NCI-H2081 (cell line): ENCODE data around the gene TM9SF4.

Experiments
- DNase-seq, 2 experiments: peaks; one replicate each; lab custom pipeline; 2025; lab: John Stamatoyannopoulos, UW

TM9SF4 gene

DNA sequence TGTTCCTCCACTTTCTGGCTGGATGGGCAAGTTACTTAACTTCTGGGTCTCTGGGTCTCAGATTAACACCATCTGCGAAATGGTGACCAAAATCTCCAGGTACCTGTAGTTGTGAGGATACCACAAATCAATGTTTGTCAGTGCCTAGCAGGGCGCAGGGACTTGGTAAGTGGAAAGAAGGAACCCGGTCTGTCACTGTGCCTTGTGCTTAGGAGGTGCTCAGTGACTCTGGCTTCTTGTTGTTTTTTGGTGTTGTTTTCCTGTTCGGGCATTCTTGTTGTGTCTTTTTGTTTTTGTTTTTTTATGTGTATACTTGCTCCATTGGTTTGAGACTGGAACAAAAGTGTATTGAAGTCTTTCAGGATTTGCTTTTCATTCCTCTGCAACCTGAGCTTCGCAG, 17.8 kb downstream of the TM9SF4 start:
- no peak for DNase-seq

DNA sequence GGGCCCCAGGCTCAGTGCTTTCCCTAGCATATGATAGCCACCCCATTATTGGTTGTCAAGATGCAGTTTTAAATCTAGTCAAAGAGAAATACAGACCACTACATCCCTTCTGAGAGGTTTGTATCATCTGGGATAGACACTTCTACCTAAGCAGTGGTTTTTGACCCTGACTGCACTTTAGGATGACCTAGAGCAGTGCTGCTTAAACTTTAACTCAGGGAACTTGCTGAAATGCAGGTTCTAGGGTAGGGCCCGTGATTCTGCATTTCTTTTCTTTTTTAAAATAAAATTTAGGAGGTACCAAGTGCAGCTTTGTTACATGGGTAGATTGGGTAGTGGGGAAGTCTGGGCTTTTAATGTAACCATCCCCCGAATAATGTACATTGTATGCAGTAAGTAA, 18.7 kb downstream of the TM9SF4 start:
- no peak for DNase-seq

- DNase-seq = no peak
Measured at GRCh38 chr20:32129863-32130262, 20.3 kb downstream of the TM9SF4 start.

- no peak for DNase-seq
Measured at GRCh38 chr20:32130352-32130751, 20.8 kb downstream of the TM9SF4 start.

GRCh38 chr20:32130965-32131364, 21.5 kb downstream of the TM9SF4 start:
- DNase-seq = no peak

- DNase-seq = no peak
Measured at GRCh38 chr20:32132911-32133549, 23.5 kb downstream of the TM9SF4 start.

DNA sequence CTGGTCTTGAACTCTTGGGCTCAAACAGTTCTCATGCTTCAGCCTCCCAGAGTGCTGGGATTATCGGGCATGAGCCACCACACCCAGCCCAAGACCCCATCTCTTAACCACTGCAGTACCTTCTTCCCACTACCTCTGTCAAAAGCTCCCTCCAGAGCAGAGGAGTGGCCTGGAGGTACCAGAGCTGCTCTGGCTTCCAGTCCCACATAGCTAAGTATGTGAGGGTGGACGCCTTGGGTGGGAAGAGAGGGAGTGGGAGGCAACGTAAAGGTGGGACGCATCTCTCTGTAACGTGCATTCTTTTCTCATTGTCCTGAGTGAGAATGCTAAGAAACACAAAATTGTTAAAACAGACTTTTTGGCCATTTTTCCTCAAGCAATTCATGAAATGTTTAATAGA, 24.5 kb downstream of the TM9SF4 start:
- DNase-seq = no peak

- DNase-seq = no peak
Measured at GRCh38 chr20:32135983-32136515, 26.5 kb downstream of the TM9SF4 start.

DNA sequence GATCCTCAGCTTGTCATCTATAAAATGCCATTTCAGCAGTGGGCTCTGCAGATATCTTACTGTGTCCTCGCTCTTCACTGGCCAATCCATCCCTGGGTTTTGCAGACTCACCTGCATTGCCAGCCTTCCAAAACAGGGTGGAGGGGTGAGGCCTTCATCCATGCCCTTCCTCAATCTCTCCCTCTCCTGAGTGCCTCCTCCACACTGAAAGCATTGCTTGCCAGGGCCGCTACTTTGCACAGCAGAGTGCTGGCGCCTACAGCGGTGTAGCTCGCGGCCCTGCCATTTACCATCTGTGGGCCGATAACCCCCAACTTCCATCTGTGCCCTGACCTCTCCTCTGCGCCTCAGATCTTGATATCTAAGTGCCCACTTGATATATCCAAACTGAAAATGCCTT, 29.4 kb downstream of the TM9SF4 start:
- DNase-seq = no peak

GRCh38 chr20:32139947-32140346, 30.4 kb downstream of the TM9SF4 start:
- DNase-seq = no peak

DNA sequence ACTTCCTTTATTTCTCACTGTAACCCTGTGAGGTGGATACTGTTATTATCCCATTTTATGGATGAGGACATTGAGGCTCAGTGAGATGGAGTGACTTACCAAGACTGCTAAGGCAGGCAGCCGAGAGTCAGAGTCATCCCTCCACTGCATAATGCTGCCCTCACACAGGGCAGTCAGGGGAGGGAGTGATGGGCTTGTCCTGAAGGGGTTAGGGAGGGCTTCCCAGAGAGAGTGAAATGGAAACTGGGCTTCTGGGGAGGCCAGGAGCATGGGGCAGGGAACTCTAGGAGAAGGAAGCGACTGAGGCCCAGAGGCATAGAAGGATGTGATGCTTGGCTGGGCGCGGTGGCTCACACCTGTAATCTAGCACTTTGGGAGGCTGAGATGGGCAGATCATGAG, 31.1 kb downstream of the TM9SF4 start:
- DNase-seq = no peak

- no peak for DNase-seq
Measured at GRCh38 chr20:32141465-32141980, 32.0 kb downstream of the TM9SF4 start.

DNA sequence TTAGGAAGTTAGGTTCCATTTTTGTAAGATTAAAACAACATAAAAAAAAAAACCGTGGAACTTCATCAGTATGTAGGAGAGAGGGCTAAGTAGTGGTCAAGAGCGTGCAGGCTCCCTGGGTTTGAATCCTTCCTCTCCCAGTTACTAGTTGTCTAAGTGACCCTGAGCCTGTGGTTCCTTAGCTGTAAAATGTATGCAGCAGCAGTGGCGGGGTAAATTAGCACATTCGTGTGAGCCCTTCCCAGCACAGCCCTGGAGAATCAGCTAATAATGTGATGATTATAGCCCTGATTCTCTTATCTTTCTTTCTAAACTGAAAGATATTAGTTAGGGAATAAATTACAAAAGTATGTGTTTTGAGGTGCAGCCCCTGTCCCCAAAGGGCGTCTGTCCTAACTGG, 32.6 kb downstream of the TM9SF4 start:
- no peak for DNase-seq

- DNase-seq = no peak
Measured at GRCh38 chr20:32142991-32143390, 33.5 kb downstream of the TM9SF4 start.

- DNase-seq = no peak
Measured at GRCh38 chr20:32144898-32145662, 35.6 kb downstream of the TM9SF4 start.

DNA sequence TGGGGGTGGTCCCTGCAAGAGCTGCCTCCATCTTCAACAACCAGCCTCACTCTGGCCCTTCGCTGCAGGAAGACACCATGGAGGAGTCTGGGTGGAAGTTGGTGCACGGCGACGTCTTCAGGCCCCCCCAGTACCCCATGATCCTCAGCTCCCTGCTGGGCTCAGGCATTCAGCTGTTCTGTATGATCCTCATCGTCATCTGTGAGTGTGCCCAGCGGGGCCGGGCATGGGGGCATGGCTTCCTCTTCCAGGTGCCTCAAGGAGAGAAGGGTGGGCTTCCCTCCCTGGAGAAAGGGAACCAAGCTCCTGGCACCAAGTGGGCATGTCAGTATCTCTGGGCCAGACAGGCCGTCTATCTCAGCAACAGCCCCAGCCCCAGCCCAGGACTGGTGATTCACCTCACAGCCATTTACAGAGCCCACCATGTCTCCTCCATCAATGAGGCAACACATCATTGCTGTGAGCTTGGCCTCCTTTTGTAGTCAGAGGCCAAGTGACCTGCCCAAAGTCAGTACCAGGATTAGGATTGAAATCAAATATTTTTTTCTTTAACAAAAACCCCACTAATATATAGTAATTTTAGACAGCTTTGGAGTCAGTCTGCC, 40.2 kb downstream of the TM9SF4 start:
- DNase-seq = no peak

GRCh38 chr20:32150291-32150848, 40.9 kb downstream of the TM9SF4 start:
- DNase-seq = no peak

GRCh38 chr20:32152421-32153155, 43.1 kb downstream of the TM9SF4 start:
- DNase-seq = no peak

DNA sequence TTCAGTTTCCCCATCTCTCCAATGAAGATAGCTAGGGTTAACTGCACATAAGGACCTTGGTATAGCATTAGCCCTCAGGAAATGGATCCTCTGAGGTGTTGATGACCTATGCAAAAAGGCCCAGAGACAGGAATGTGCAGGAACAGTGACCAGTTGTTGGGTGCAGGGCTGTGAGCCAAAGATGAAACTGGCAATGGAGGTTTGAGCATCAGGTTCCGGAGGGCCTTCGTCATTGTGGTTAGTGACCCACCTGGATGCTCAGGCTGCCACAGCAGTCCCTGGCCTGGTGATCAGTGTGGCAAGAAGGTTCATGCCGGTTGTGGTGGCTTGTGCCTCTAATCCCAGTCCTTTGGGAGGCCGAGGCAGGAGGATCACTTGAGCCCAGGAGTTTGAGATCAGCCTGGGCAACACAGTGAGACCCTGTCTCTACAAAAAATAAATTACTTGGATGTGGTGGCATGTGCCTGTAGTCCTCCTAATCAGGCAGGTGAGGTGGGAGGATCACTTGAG, 43.7 kb downstream of the TM9SF4 start:
- DNase-seq = no peak

- no peak for DNase-seq
Measured at GRCh38 chr20:32153771-32154170, 44.3 kb downstream of the TM9SF4 start.
